Measurements from ENCODE around the gene UBE2M.

UBE2M gene

GRCh38 chr19:58519355-58520256 is 38.8 kb downstream of the UBE2M start, which contains the start of gene ZBTB45:
Gene ZBTB45 (minus strand): TSS chr19:58519810. CDS start chr19:58517673, 2,137 bp downstream.
- TF ChIP-seq CTCF (IDR thresholded peaks at IDR 0.05; ENCODE audit: low read depth, low read length) = peak; percentile 79
- peak within 1 kb of the TSS; percentile 84 for H3K4me3 ChIP-seq (ENCODE audit: low read depth, low read length)

- peak; percentile 82; the same call in 1 of the 2 replicates for TF ChIP-seq CTCF (IDR thresholded peaks at IDR 0.05; ENCODE audit: low read depth, low read length)
- peak overlapping the region; percentile 84 for H3K4me3 ChIP-seq (ENCODE audit: low read depth, low read length)
Observed at GRCh38 chr19:58519087-58519354, 39.4 kb downstream of the UBE2M start.

GRCh38 chr19:58518256-58519086 is 39.9 kb downstream of the UBE2M start:
- peak overlapping the region; percentile 84 for H3K4me3 ChIP-seq (ENCODE audit: low read depth, low read length)
- TF ChIP-seq CTCF (IDR thresholded peaks at IDR 0.05; ENCODE audit: low read depth, low read length) = no peak; the same call in 1 of the 2 replicates

GRCh38 chr19:58516964-58517833 is 41.2 kb downstream of the UBE2M start:
- TF ChIP-seq CTCF (IDR thresholded peaks at IDR 0.05; ENCODE audit: low read depth, low read length) = no peak

GRCh38 chr19:58516246-58516836 is 42.1 kb downstream of the UBE2M start:
- no peak overlapping the region for H3K4me3 ChIP-seq (ENCODE audit: low read depth, low read length)

More at GRCh38 chr19:58516964-58517833, 41.2 kb downstream of the UBE2M start:
- H3K4me3 ChIP-seq (ENCODE audit: low read depth, low read length) = no peak overlapping the region

More at GRCh38 chr19:58516246-58516836, 42.1 kb downstream of the UBE2M start:
- TF ChIP-seq CTCF (IDR thresholded peaks at IDR 0.05; ENCODE audit: low read depth, low read length) = no peak
